AG09309 (cell line): ENCODE measurements around the gene GINS1.
A peak's percentile ranks its signal among the peaks of the same experiment; 100 is the strongest.

Source experiments
- DNase-seq: peaks from one replicate; pipeline ENCODE4 v3.0.0-alpha.2; 2010; ENCODE audit warnings: low read depth
- H3K4me3 ChIP-seq: 2 replicates; pipeline ENCODE4 v1.5.1; 2011; ENCODE audit warnings: mild to moderate bottlenecking, low read depth, low read length, moderate library complexity; ENCODE audit not compliant: control insufficient read depth
- CTCF ChIP-seq: IDR thresholded peaks from 2 replicates; pipeline ENCODE4 v1.5.1; 2011; ENCODE audit warnings: mild to moderate bottlenecking, low read depth, low read length, inconsistent platforms; ENCODE audit not compliant: insufficient read depth, control insufficient read depth; ENCODE audit errors: missing control alignments

GINS1 gene

GRCh38 chr20:25465243-25466135 lies 58.0 kb downstream of the GINS1 start:
- TF ChIP-seq CTCF, result no peak
- DNase-seq, result no peak
- no peak overlapping the region for H3K4me3 ChIP-seq

DNA sequence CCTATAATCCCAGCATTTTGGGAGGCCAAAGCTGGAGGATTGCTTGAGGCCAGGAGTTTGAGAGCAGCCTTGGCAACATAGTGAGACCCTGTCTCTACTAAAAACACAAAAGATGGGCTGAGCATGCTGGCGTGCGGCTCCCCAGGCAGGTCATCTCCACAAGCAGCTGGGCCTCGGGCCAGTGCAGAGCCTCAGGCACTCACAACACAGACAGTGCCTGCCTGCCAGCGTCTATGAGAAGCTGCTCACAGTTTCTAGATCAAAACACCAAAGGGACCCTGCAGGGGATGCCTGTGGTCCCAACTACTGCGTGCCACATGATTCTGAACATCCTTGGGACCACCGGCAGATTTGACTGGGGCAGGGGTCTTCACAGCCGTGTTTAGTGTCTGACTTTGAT lies 59.4 kb downstream of the GINS1 start:
- no peak for TF ChIP-seq CTCF
- no peak for DNase-seq
- no peak overlapping the region for H3K4me3 ChIP-seq

DNA sequence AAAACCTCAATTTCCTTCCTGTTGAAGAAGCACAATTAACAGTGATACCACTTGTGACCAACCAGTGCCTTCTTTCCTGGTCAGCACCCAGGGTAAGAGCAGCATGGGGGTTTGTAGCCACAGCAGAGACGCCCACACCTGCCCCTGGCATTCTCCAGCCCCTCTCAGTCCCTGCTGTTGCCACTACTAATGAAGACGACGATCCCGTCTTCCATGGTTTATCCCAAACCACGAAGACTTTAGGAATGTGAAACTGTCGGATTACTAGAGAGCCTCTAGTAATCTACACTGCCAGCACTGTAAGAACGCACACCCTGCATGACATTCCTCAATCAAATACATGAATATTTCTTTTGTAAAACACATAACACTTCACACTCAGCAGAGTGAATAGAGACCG lies 60.0 kb downstream of the GINS1 start:
- no peak for DNase-seq
- H3K4me3 ChIP-seq, result no peak overlapping the region
- TF ChIP-seq CTCF, result no peak

- H3K4me3 ChIP-seq, result no peak overlapping the region
- no peak for DNase-seq
- TF ChIP-seq CTCF, result no peak
These were observed 60.9 kb downstream of the GINS1 start for GRCh38 chr20:25468126-25469075.

- TF ChIP-seq CTCF, result no peak
- no peak overlapping the region for H3K4me3 ChIP-seq
- no peak for DNase-seq
These were observed 62.1 kb downstream of the GINS1 start for GRCh38 chr20:25469558-25469957.

DNA sequence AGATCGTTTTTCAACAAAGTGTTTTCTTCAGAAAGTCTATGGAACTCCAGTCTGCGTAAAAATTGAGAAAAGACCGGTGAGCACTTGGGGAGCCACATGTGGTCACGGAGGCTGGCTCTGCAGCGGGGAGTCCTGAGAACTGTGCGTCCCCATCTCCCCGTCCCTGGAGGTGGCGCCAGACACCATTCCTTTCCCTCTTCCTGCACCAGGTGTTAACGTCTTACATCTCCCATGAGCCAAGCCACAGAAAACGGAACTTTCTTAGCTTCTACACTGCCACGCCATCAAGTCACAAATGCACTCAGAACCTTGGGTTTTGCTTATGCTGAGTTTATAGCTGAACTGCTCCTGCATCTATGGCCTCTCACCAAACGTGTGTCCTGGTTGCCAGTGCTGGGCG lies 62.6 kb downstream of the GINS1 start:
- H3K4me3 ChIP-seq, result no peak overlapping the region
- no peak for DNase-seq
- peak; percentile 57 for TF ChIP-seq CTCF
